Measurements from ENCODE around the gene PARVB. TPM values are rescaled to one million over a fixed set of nuclear protein-coding genes. Genes with fewer than 3 reads are reported as not detected.

Gene PARVB
- total and polyA plus RNA-seq, 8 donors = 3.8 to 27.3 (median 10.4) TPM

DNA sequence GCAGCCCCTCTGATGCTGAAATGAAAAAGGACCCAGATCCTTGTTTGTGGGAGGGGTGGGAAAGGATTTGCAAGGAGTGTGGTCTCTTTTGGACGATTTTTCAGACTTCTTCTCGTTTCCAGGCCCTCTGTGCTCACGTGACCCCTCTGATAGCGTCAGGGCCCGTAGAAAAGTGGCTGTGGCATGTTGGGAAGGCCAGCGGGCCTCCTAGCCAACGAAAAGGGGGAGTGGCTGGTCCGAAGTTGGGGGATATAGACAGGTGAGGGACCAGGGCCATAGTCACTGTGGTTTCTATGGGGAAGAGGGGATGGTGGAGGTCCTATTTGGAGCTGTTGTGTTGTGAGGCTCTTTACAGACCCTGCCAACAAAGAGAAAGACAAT, 6.6 kb downstream of the PARVB start:
- WGBS, 2 donors = 81% methylated on average over 8 of the region's 8 CpGs
- FAIRE-seq (no peak), DNase-seq (no peak), ATAC-seq (no peak)
- H3K36me3 ChIP-seq = no peaks in the 10 kb centered on the region
- H3K9me3 ChIP-seq = no peaks in the 10 kb centered on the region
- TF ChIP-seq, protein P1, sequence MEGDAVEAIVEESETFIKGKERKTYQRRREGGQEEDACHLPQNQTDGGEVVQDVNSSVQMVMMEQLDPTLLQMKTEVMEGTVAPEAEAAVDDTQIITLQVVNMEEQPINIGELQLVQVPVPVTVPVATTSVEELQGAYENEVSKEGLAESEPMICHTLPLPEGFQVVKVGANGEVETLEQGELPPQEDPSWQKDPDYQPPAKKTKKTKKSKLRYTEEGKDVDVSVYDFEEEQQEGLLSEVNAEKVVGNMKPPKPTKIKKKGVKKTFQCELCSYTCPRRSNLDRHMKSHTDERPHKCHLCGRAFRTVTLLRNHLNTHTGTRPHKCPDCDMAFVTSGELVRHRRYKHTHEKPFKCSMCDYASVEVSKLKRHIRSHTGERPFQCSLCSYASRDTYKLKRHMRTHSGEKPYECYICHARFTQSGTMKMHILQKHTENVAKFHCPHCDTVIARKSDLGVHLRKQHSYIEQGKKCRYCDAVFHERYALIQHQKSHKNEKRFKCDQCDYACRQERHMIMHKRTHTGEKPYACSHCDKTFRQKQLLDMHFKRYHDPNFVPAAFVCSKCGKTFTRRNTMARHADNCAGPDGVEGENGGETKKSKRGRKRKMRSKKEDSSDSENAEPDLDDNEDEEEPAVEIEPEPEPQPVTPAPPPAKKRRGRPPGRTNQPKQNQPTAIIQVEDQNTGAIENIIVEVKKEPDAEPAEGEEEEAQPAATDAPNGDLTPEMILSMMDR (IDR thresholded peaks at IDR 0.05) = no peak
- H3K4me1 ChIP-seq = no peaks in the 10 kb centered on the region
- H3K27me3 ChIP-seq = no peaks in the 10 kb centered on the region
- H3K27ac ChIP-seq = peak overlapping the region in 1 of 4 donors; percentile 12
- intact Hi-C loops (cut with DNase I) = no loop called here
- no peak overlapping the region for H3K4me3 ChIP-seq

DNA sequence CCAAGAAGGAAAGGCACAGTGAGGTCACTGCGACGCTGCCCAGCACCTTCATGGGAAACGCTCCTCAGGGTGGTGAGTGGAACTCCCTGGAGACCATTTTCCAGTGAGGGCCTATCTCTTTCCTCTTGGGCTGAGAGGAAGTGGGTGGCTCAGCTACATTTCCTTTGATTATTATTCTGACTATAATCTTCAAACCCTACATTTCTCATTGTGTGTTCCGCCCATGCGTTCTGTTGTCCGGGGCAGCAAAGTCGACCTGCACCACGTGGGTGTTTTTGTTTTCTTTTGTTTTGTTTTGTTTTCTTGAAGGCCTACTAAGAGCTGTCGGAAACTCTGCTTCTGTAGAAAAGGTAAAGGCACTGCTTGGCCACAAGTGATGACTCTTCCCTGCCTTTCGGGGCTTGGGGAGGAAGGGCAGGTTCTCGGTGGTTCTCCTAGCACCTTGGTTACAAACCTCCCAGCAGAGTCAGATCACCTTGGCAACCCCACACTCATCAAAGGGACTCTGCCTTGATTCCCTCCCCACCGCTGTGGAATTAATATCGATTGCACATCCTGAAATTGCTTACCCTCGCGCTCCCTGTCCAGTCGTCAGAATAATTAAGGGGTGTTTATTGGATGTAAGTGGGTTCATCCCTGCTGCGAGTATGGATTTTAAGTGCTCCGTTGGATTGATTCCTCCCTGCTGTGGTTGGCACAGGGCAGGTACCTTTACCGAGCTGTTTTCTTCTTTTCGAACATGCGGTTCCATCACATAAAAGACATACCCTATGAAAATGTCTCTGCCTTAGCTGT, 7.3 kb downstream of the PARVB start:
- Histone ChIP-seq H3K4me1 (no peaks in the 10 kb centered on the region), H3K36me3 (no peaks in the 10 kb centered on the region), H3K9me3 (no peaks in the 10 kb centered on the region), H3K27me3 (no peaks in the 10 kb centered on the region), H3K27ac (peak overlapping the region in 1 of 4 donors; percentile 12), H3K4me3 (no peak overlapping the region)
- WGBS, 2 donors = 68 to 80% methylated on average over 21 of the region's 21 CpGs
- ATAC-seq = no peak
- FAIRE-seq = no peak
- TF ChIP-seq, protein P1 (IDR thresholded peaks at IDR 0.05) = no peak
- no peak for DNase-seq
- intact Hi-C loops (cut with DNase I) = no loop called here

DNA sequence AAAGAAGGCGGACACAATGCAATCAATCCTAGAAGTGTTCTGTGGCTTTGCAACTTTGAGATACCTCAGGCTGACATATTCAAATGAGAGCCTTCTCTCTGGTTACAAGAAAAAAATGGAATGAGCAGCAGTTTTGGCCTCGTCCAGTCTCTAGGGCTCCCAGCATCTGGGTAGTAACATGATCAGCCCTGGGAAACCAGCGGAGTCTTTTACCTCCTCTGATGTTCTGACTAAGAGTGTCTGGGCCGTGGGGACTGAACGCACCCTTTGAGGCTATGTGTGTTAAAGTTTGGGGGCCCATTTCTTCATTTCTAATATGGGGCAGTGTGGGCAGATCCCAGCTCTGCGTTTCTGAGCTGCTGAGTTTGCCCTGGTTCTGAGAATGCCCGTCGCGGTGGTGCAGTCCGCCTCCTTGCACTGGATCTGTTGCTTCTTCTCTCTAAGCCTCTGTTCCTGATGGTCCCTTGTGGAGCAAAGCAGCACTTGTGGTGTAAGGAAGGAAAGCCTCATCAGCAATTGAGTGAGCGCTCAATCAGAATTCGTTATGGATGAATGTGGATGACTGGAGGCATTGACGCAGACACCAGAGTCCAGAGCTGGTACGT, 8.1 kb downstream of the PARVB start:
- no peak for DNase-seq
- TF ChIP-seq, protein P1 (IDR thresholded peaks at IDR 0.05) = no peak
- peak in 2 of 4 donors; percentile 13 to 55 for ATAC-seq
- intact Hi-C loops (cut with DNase I) = no loop called here
- Histone ChIP-seq H3K4me1 (no peaks in the 10 kb centered on the region), H3K36me3 (no peaks in the 10 kb centered on the region), H3K27ac (no peak overlapping the region), H3K4me3 (no peak overlapping the region), H3K9me3 (no peaks in the 10 kb centered on the region), H3K27me3 (no peaks in the 10 kb centered on the region)
- FAIRE-seq = no peak
- WGBS, 2 donors = 81 to 83% methylated on average over 14 of the region's 14 CpGs

DNA sequence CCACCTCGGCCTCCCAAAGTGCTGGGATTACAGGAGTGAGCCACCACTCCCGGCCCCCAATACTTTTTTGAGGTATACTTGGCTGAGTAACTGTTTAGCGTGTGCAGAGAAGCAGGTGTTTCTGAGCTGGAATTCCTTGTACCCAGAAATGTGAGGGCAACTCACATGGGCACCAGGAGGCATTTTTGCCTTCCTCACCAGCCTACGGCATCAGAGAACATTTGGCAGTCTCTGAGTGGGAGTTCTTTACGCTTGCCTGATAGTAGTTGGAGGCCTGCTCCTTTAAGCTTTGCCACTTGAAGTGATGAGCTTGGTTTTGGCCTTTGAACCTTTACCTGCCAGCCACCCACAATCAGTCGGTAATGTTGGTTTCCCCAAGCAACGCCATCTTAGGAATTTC, 9.2 kb downstream of the PARVB start:
- intact Hi-C loops (cut with DNase I) = no loop called here
- TF ChIP-seq, protein P1 (IDR thresholded peaks at IDR 0.05) = no peak
- H3K36me3 ChIP-seq = no peaks in the 10 kb centered on the region
- ATAC-seq (no peak), FAIRE-seq (no peak), DNase-seq (no peak)
- H3K9me3 ChIP-seq = no peaks in the 10 kb centered on the region
- H3K4me3 ChIP-seq = no peak overlapping the region
- WGBS, 2 donors = 86 to 87% methylated on average over 7 of the region's 7 CpGs
- H3K27me3 ChIP-seq = no peaks in the 10 kb centered on the region
- H3K4me1 ChIP-seq = no peaks in the 10 kb centered on the region
- no peak overlapping the region for H3K27ac ChIP-seq

DNA sequence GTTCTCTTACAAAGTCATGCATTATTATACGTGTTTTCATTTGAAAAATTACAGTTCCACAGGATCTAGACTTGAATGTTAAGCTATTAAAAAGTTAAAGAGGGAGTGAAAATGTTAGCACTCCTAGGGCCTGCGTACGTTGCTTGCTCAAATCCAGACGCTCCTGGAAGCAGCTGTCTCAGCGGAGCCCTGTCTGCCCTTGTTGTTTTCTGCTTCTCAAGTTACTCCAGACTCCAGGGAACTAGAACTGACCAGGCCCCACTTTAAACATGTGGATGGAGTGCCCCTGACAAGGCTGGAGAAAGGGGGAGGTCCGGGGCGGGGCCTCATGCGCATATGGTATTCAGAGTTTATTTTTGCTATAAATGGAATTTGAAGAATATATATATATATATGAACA, 9.6 kb downstream of the PARVB start:
- Histone ChIP-seq H3K36me3 (no peaks in the 10 kb centered on the region), H3K27me3 (no peaks in the 10 kb centered on the region), H3K4me3 (no peak overlapping the region), H3K9me3 (no peaks in the 10 kb centered on the region), H3K4me1 (no peaks in the 10 kb centered on the region), H3K27ac (no peak overlapping the region)
- no peak for ATAC-seq
- TF ChIP-seq, protein P1 (IDR thresholded peaks at IDR 0.05) = no peak
- 76% methylated on average over 8 of the region's 8 CpGs for WGBS, 2 donors
- DNase-seq = no peak
- intact Hi-C loops (cut with DNase I) = no loop called here
- FAIRE-seq = no peak
